OCI-LY3 (cell line): ENCODE results near the gene IFT88.

ENCODE experiments used
- H2AFZ ChIP-seq: fragments of 200-600, 300-600 bp; shearing (Covaris generic); 2 replicates; pipeline ENCODE4 v1.6.0; 2014; ENCODE audit warnings: antibody characterized with exemption, low read depth, low read length
- H3K27ac ChIP-seq: fragments of 200-600, 300-600 bp; sonication (generic); 2 replicates; pipeline ENCODE4 v1.5.1; 2014; ENCODE audit warnings: mild to moderate bottlenecking, low read length, moderate library complexity, mixed read lengths
- H3K27me3 ChIP-seq: fragments of 200-600, 300-600 bp; sonication (generic); 2 replicates; pipeline ENCODE4 v1.6.1; 2014; ENCODE audit warnings: low read depth, low read length, mixed read lengths
- H3K36me3 ChIP-seq: fragments of 200-600, 300-600 bp; sonication (generic); replicated peaks from 2 replicates; pipeline ENCODE3; 2014; ENCODE audit warnings: low read depth, low read length, mixed read lengths
- H3K4me1 ChIP-seq: fragments of 300-600, 200-600 bp; sonication (generic); 2 replicates; pipeline ENCODE4 v1.6.1; 2014; ENCODE audit warnings: low read length, mixed read lengths
- H3K4me2 ChIP-seq: fragments of 200-600, 300-600 bp; sonication (generic); 2 replicates; pipeline ENCODE4 v1.6.1; 2014; ENCODE audit warnings: low read length, mixed read lengths
- H3K4me3 ChIP-seq: fragments of 300-600, 200-600 bp; sonication (generic); 2 replicates; pipeline ENCODE4 v1.5.1; 2014; ENCODE audit warnings: antibody characterized with exemption, mild to moderate bottlenecking, low read length, moderate library complexity
- H3K79me2 ChIP-seq: fragments of 300-600, 200-600 bp; shearing (Covaris generic); 2 replicates; pipeline ENCODE4 v1.6.1; 2014; ENCODE audit warnings: mild to moderate bottlenecking, low read length, mixed read lengths
- H3K9ac ChIP-seq: fragments of 300-600, 200-600 bp; shearing (Covaris generic); 2 replicates; pipeline ENCODE4 v1.6.0; 2014; ENCODE audit warnings: mild to moderate bottlenecking, low read length, moderate library complexity
- H3K9me3 ChIP-seq: fragments of 200-600, 300-600 bp; shearing (Covaris generic); 2 replicates; pipeline ENCODE4 v1.6.1; 2014; ENCODE audit warnings: low read length, mixed read lengths; ENCODE audit not compliant: insufficient read depth
- H4K20me1 ChIP-seq: fragments of 200-600, 300-600 bp; sonication (generic); 2 replicates; pipeline ENCODE4 v1.6.1; 2016; ENCODE audit warnings: low read length, mixed read lengths; ENCODE audit not compliant: insufficient read depth
- CTCF ChIP-seq: fragments of 200-600, 300-600 bp; sonication (generic); IDR thresholded peaks from 2 replicates; pipeline ENCODE4 v1.5.1; 2014; ENCODE audit warnings: antibody characterized with exemption, low read length, low read depth
- EZH2phosphoT487 ChIP-seq: fragments of 200-600 bp; shearing (Covaris generic); IDR thresholded peaks from 2 replicates; pipeline ENCODE4 v1.6.1; 2018; ENCODE audit warnings: antibody characterized with exemption, mixed run types, low read depth

IFT88 gene

GRCh38 chr13:20592606-20593005, 25.6 kb downstream of the IFT88 start:
- no peaks in the 10 kb centered on the region for H3K27me3 ChIP-seq

GRCh38 chr13:20594280-20594679, 27.3 kb downstream of the IFT88 start:
- no peak overlapping the region for H3K4me3 ChIP-seq
- no peaks in the 10 kb centered on the region for H3K79me2 ChIP-seq
- H3K9me3 ChIP-seq: no peaks in the 10 kb centered on the region
- H3K36me3 ChIP-seq: no peaks in the 10 kb centered on the region
- no peak overlapping the region for H3K4me2 ChIP-seq
- no peaks in the 10 kb centered on the region for H3K27me3 ChIP-seq
- no peak overlapping the region for H3K27ac ChIP-seq
- no peak overlapping the region for H3K9ac ChIP-seq
- TF ChIP-seq EZH2phosphoT487 (no peak), CTCF (no peak)
- no peaks in the 10 kb centered on the region for H3K4me1 ChIP-seq
- H2AFZ ChIP-seq: no peak overlapping the region
- H4K20me1 ChIP-seq: no peaks in the 10 kb centered on the region

More at GRCh38 chr13:20592606-20593005, 25.6 kb downstream of the IFT88 start:
- H3K36me3 ChIP-seq: no peaks in the 10 kb centered on the region
- no peak overlapping the region for H3K27ac ChIP-seq
- H2AFZ ChIP-seq: no peak overlapping the region
- H3K9ac ChIP-seq: no peak overlapping the region
- TF ChIP-seq EZH2phosphoT487 (no peak), CTCF (no peak)
- H4K20me1 ChIP-seq: no peaks in the 10 kb centered on the region
- H3K79me2 ChIP-seq: no peaks in the 10 kb centered on the region
- H3K9me3 ChIP-seq: no peaks in the 10 kb centered on the region
- no peaks in the 10 kb centered on the region for H3K4me1 ChIP-seq
- H3K4me3 ChIP-seq: no peak overlapping the region
- H3K4me2 ChIP-seq: no peak overlapping the region

GRCh38 chr13:20607015-20607414, 40.1 kb downstream of the IFT88 start:
- Histone ChIP-seq H2AFZ (no peak overlapping the region), H3K4me1 (peaks cover 20% of the 10 kb centered on the region), H4K20me1 (no peaks in the 10 kb centered on the region), H3K79me2 (no peaks in the 10 kb centered on the region), H3K4me2 (no peak overlapping the region), H3K9ac (no peak overlapping the region), H3K9me3 (no peaks in the 10 kb centered on the region), H3K36me3 (peaks cover 5% of the 10 kb centered on the region), H3K4me3 (no peak overlapping the region), H3K27me3 (no peaks in the 10 kb centered on the region), H3K27ac (no peak overlapping the region)
- no peak for TF ChIP-seq CTCF

GRCh38 chr13:20608438-20609020, 41.6 kb downstream of the IFT88 start:
- no peaks in the 10 kb centered on the region for H3K79me2 ChIP-seq
- no peaks in the 10 kb centered on the region for H3K27me3 ChIP-seq
- TF ChIP-seq EZH2phosphoT487 (no peak), CTCF (no peak)
- no peak overlapping the region for H3K4me2 ChIP-seq
- H4K20me1 ChIP-seq: no peaks in the 10 kb centered on the region
- H3K4me1 ChIP-seq: peaks cover 10% of the 10 kb centered on the region
- H2AFZ ChIP-seq: no peak overlapping the region
- no peaks in the 10 kb centered on the region for H3K9me3 ChIP-seq
- peaks cover 5% of the 10 kb centered on the region for H3K36me3 ChIP-seq
- no peak overlapping the region for H3K9ac ChIP-seq
- no peak overlapping the region for H3K4me3 ChIP-seq
- no peak overlapping the region for H3K27ac ChIP-seq
